ENCODE results near the gene AGBL4.

GRCh38 chr1:49626472-49626871 is 397.3 kb downstream of the AGBL4 start:
- TF ChIP-seq NCOA6 (IDR thresholded peaks at IDR 0.05) (no peak), BRF2 (IDR thresholded peaks at IDR 0.05; ENCODE audit: borderline replicate concordance, insufficient read depth, insufficient read length) (no peak)
